RWPE2 (cell line): Measurements from ENCODE around the gene FAM118A.
"Not testable (repeated sequence)": the region's sequence is repeated elsewhere in the genome, so short reads cannot be mapped to it uniquely, and the experiment has no call there.

ENCODE experiments used
- ATAC-seq: fragments of 200-7000 bp; cut with Tn5 transposase; 3 replicates; pipeline ENCODE4 v1.9.1; 2021; ENCODE audit warnings: low read depth
- DNase-seq: peaks from one replicate; pipeline ENCODE4 v3.0.0-alpha.2; 2020; ENCODE audit warnings: low spot score
- H3K27ac ChIP-seq: fragments of 450-650 bp; 2 replicates; pipeline ENCODE4 v1.5.1; 2017; ENCODE audit warnings: mild to moderate bottlenecking; ENCODE audit not compliant: poor library complexity, severe bottlenecking
- H3K27me3 ChIP-seq: fragments of 250-450 bp; sonication (Bioruptor Pico); 2 replicates; pipeline ENCODE4 v1.5.1; 2021; ENCODE audit warnings: mild to moderate bottlenecking, moderate library complexity; ENCODE audit not compliant: insufficient read depth, poor library complexity, severe bottlenecking
- H3K36me3 ChIP-seq: fragments of 250-450 bp; sonication (Bioruptor Pico); 2 replicates; pipeline ENCODE4 v1.5.1; 2020; ENCODE audit warnings: low read depth, mild to moderate bottlenecking, moderate library complexity
- H3K4me1 ChIP-seq: fragments of 250-450 bp; sonication (Bioruptor Pico); 2 replicates; pipeline ENCODE4 v1.5.1; 2021; ENCODE audit warnings: mild to moderate bottlenecking, moderate library complexity; ENCODE audit not compliant: insufficient read depth, poor library complexity, severe bottlenecking
- H3K4me3 ChIP-seq: fragments of 250-450 bp; sonication (Bioruptor Pico); 2 replicates; pipeline ENCODE4 v1.5.1; 2021; ENCODE audit warnings: mild to moderate bottlenecking, moderate library complexity; ENCODE audit not compliant: severe bottlenecking
- H3K9me3 ChIP-seq: fragments of 250-450 bp; sonication (Bioruptor Pico); 2 replicates; pipeline ENCODE4 v1.5.1; 2021; ENCODE audit warnings: mild to moderate bottlenecking, moderate library complexity; ENCODE audit not compliant: severe bottlenecking
- TF ChIP-seq, protein P1 (sequence below): fragments of 450-650 bp; IDR thresholded peaks from one replicate; pipeline ENCODE4 v1.5.1; 2017; ENCODE audit warnings: mild to moderate bottlenecking, moderate library complexity; ENCODE audit not compliant: poor library complexity, severe bottlenecking

The FAM118A gene

GRCh38 chr22:45276507-45277105 is 33.1 kb upstream of the FAM118A start:
- H3K36me3 ChIP-seq = no peaks in the 10 kb centered on the region
- H3K27ac ChIP-seq = no peak overlapping the region
- H3K4me1 ChIP-seq = no peaks in the 10 kb centered on the region
- TF ChIP-seq, protein P1, sequence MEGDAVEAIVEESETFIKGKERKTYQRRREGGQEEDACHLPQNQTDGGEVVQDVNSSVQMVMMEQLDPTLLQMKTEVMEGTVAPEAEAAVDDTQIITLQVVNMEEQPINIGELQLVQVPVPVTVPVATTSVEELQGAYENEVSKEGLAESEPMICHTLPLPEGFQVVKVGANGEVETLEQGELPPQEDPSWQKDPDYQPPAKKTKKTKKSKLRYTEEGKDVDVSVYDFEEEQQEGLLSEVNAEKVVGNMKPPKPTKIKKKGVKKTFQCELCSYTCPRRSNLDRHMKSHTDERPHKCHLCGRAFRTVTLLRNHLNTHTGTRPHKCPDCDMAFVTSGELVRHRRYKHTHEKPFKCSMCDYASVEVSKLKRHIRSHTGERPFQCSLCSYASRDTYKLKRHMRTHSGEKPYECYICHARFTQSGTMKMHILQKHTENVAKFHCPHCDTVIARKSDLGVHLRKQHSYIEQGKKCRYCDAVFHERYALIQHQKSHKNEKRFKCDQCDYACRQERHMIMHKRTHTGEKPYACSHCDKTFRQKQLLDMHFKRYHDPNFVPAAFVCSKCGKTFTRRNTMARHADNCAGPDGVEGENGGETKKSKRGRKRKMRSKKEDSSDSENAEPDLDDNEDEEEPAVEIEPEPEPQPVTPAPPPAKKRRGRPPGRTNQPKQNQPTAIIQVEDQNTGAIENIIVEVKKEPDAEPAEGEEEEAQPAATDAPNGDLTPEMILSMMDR = no peak
- DNase-seq (no peak), ATAC-seq (no peak)
- H3K9me3 ChIP-seq = no peaks in the 10 kb centered on the region
- H3K4me3 ChIP-seq = no peak overlapping the region
- H3K27me3 ChIP-seq = no peaks in the 10 kb centered on the region

DNA sequence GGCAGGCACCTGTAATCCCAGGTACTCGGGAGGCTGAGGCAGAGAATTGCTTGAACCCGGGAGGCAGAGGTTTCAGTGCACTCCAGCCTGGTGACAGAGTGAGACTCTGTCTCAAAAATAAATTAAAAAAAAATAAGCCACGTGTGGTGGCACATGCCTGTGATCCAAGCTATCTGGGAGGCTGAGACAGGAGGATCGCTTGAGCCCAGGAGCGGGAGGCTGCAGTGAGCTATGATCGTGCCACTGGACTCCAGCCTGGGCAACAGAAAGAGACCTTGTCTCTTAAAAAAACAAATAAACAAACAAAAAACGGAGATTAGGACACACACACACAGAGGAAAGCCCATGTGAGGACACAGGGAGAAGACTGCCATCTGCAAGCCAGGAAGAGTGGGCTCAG is 32.0 kb upstream of the FAM118A start:
- ATAC-seq, H3K4me1 ChIP-seq, H3K27ac ChIP-seq, H3K4me3 ChIP-seq, DNase-seq, H3K36me3 ChIP-seq, H3K27me3 ChIP-seq, H3K9me3 ChIP-seq: not testable (repeated sequence)

DNA sequence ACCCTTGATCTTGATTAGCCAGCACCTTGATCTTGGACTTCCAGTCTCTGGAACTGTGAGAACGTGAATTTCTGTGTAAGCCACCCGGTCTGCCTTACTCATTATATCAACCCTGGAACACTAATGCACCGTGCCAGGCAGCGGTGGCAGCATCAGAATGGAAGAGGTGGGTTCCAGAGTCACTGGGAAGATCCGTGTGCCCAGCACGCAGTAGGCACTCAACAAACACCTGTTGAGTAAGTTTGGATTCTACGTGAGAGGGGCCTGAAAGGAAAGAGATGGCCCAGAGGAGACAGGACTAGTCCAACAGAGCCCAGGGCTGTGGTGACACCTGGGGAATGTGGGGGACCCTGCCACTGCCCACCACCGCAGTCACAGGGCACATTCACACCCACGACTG is 31.6 kb upstream of the FAM118A start:
- TF ChIP-seq, protein P1 = no peak
- Histone ChIP-seq H3K4me3 (no peak overlapping the region), H3K9me3 (no peaks in the 10 kb centered on the region), H3K27me3 (no peaks in the 10 kb centered on the region), H3K36me3 (no peaks in the 10 kb centered on the region), H3K27ac (no peak overlapping the region), H3K4me1 (no peaks in the 10 kb centered on the region)
- ATAC-seq (no peak), DNase-seq (no peak)

- H3K9me3 ChIP-seq = no peaks in the 10 kb centered on the region
- TF ChIP-seq, protein P1 = no peak
- no peak overlapping the region for H3K4me3 ChIP-seq
- DNase-seq (no peak), ATAC-seq (no peak)
- H3K36me3 ChIP-seq = no peaks in the 10 kb centered on the region
- H3K27ac ChIP-seq = no peak overlapping the region
- H3K27me3 ChIP-seq = no peaks in the 10 kb centered on the region
- no peaks in the 10 kb centered on the region for H3K4me1 ChIP-seq
These were observed 29.1 kb upstream of the FAM118A start for GRCh38 chr22:45280587-45280980.

- no peak for ATAC-seq
- H3K4me1 ChIP-seq = no peaks in the 10 kb centered on the region
- H3K27ac ChIP-seq = no peak overlapping the region
- DNase-seq = no peak
- H3K27me3 ChIP-seq = no peaks in the 10 kb centered on the region
- H3K4me3 ChIP-seq = no peak overlapping the region
- TF ChIP-seq, protein P1 = no peak
- no peaks in the 10 kb centered on the region for H3K9me3 ChIP-seq
- H3K36me3 ChIP-seq = no peaks in the 10 kb centered on the region
These were observed 28.7 kb upstream of the FAM118A start for GRCh38 chr22:45281010-45281409.
